HepG2 (cell line): ENCODE measurements around the gene GLG1. TPM values are rescaled to one million over a fixed set of nuclear protein-coding genes. Genes with fewer than 3 reads are reported as not detected.

ENCODE experiments used
- ATAC-seq: fragments of 200-7000 bp; cut with Tn5 transposase; 3 replicates; pipeline ENCODE4 v1.9.1; 2020; ENCODE audit warnings: mild to moderate bottlenecking, moderate library complexity
- BruUV-seq: library from RNA; stranded (reverse); fragments of 400-500 nt; replicated peaks from 2 replicates; lab custom pipeline; 2021; lab: Mats Ljungman, UMichigan
- CTCF ChIA-PET: fragments of 300-600 bp; formaldehyde crosslinking; extraction: SDS; loops from one replicate; lab custom pipeline; 2021; ENCODE audit warnings: low total read pairs, inconsistent platforms, low intra/inter-chr PET ratio; lab: Yijun Ruan, JAX
- POLR2A ChIA-PET: fragments of 350-600 bp; sonication (Branson Sonifier 250); formaldehyde crosslinking; loops from one replicate; lab custom pipeline; 2020; ENCODE audit warnings: antibody characterized with exemption, inconsistent platforms; lab: Yijun Ruan, JAX
- DNase-seq: peaks from one replicate; pipeline ENCODE4 v3.0.0-alpha.2; 2015; ENCODE audit warnings: low spot score
- FAIRE-seq: peaks from 3 replicates; lab custom pipeline; 2011; peaks lifted over from hg19 to GRCh38; lab: Jason Lieb, UNC
- H2AFZ ChIP-seq: one replicate; pipeline ENCODE4 v1.6.1; 2011; ENCODE audit warnings: low read length, inconsistent platforms
- H3K27ac ChIP-seq: fragments of 300-600 bp; 3 replicates; pipeline ENCODE4 v1.8.0; 2011; ENCODE audit warnings: mixed run types, mild to moderate bottlenecking, mixed read lengths, low read length, inconsistent platforms; ENCODE audit not compliant: insufficient read depth; ENCODE audit errors: extremely low read length
- H3K27me3 ChIP-seq, 2 experiments: fragments of 200-600 bp in 1 of 2; 2 replicates in 1 of 2; 3 replicates in 1 of 2; pipeline versions ENCODE4 v1.6.0 to v1.8.0; 2011; ENCODE audit warnings: low read length in 2 of 2, mild to moderate bottlenecking in 2 of 2, moderate library complexity in 2 of 2, inconsistent platforms in 1 of 2; ENCODE audit not compliant: insufficient read depth in 2 of 2, control insufficient read depth in 1 of 2
- H3K36me3 ChIP-seq, 2 experiments: fragments of 200-600 bp in 1 of 2; replicated peaks in 1 of 2; 2 replicates in 1 of 2; 3 replicates in 1 of 2; pipeline versions ENCODE4 v1.5.1 to v1.8.0; 2011; ENCODE audit warnings: low read length in 2 of 2, inconsistent platforms in 1 of 2; ENCODE audit not compliant: insufficient read depth in 2 of 2, control insufficient read depth in 1 of 2
- H3K4me1 ChIP-seq: 2 replicates; pipeline ENCODE4 v1.5.1; 2012; ENCODE audit warnings: low read length, inconsistent platforms; ENCODE audit not compliant: insufficient read depth
- H3K4me2 ChIP-seq: 2 replicates; pipeline ENCODE4 v1.6.0; 2011; ENCODE audit warnings: low read depth, low read length, inconsistent platforms
- H3K4me3 ChIP-seq, 3 experiments: fragments of 200-600 bp in 1 of 3; sonication (generic), shearing (Covaris generic) in 1 of 3; replicated peaks in 1 of 3; 2 replicates each; pipeline ENCODE4 v1.5.1; 2011 to 2016; ENCODE audit warnings: low read length in 3 of 3, inconsistent platforms in 2 of 3, low read depth in 2 of 3, mild to moderate bottlenecking in 2 of 3, control low read depth in 1 of 3, mixed read lengths in 1 of 3; ENCODE audit not compliant: insufficient read depth in 1 of 3
- H3K79me2 ChIP-seq: one replicate; pipeline ENCODE4 v1.6.1; 2011; ENCODE audit warnings: low read length, inconsistent platforms; ENCODE audit not compliant: insufficient read depth
- H3K9ac ChIP-seq: 2 replicates; pipeline ENCODE4 v1.6.0; 2011; ENCODE audit warnings: mild to moderate bottlenecking, low read depth, low read length, inconsistent platforms; ENCODE audit not compliant: insufficient read depth
- H3K9me3 ChIP-seq: 2 replicates; pipeline ENCODE4 v1.5.1; 2012; ENCODE audit warnings: mild to moderate bottlenecking, low read length
- H4K20me1 ChIP-seq: 2 replicates; pipeline ENCODE4 v1.6.0; 2011; ENCODE audit warnings: inconsistent platforms, mild to moderate bottlenecking, low read length, moderate library complexity; ENCODE audit not compliant: insufficient read depth
- ATF7-NPFF ChIP-seq: sonication (generic); formaldehyde crosslinking; IDR thresholded peaks from 2 replicates; pipeline ENCODE4 v1.8.1; 2023; ENCODE audit warnings: mild to moderate bottlenecking, low read depth, missing genetic modification reagents, moderate library complexity
- BRCA1 ChIP-seq: sonication (generic); formaldehyde crosslinking; IDR thresholded peaks from 2 replicates; pipeline ENCODE4 v1.4.0; 2020; ENCODE audit warnings: missing genetic modification reagents
- CHD2 ChIP-seq: IDR thresholded peaks from 2 replicates; pipeline ENCODE4 v1.6.1; 2011; ENCODE audit warnings: low read depth, low read length, improper control_type of control experiment
- ELF4 ChIP-seq: sonication (generic); formaldehyde crosslinking; IDR thresholded peaks from 2 replicates; pipeline ENCODE4 v1.5.0; 2020; ENCODE audit warnings: missing genetic modification reagents, mild to moderate bottlenecking, moderate library complexity, borderline replicate concordance
- HMG20A ChIP-seq: IDR thresholded peaks from 2 replicates; pipeline ENCODE4 v1.6.1; 2016; ENCODE audit warnings: borderline replicate concordance
- HOXA9 ChIP-seq: sonication (generic); formaldehyde crosslinking; IDR thresholded peaks from 2 replicates; pipeline ENCODE4 v1.8.1; 2022; ENCODE audit warnings: missing genetic modification reagents, mild to moderate bottlenecking, moderate library complexity, borderline replicate concordance
- KDM5A ChIP-seq: fragments of 200-600 bp; sonication (generic); IDR thresholded peaks from 2 replicates; pipeline ENCODE4 v1.7.0; 2018; ENCODE audit warnings: antibody characterized with exemption, mild to moderate bottlenecking, low read length, borderline replicate concordance
- NFE2 ChIP-seq: sonication (generic); formaldehyde crosslinking; IDR thresholded peaks from 2 replicates; pipeline ENCODE4 v1.4.0; 2020; ENCODE audit warnings: missing genetic modification reagents
- PHF8 ChIP-seq: sonication (generic); formaldehyde crosslinking; IDR thresholded peaks from 2 replicates; pipeline ENCODE4 v1.5.0; 2020; ENCODE audit warnings: missing genetic modification reagents
- RBM39 ChIP-seq: fragments of 200-400 bp; formaldehyde crosslinking; IDR thresholded peaks from one replicate; pipeline ENCODE4 v1.6.1; 2018; ENCODE audit warnings: antibody characterized with exemption, mild to moderate bottlenecking, low read depth, low read length; ENCODE audit not compliant: poor library complexity, severe bottlenecking
- TRIM24 ChIP-seq: sonication (generic); formaldehyde crosslinking; IDR thresholded peaks from 2 replicates; pipeline ENCODE4 v1.8.0; 2022; ENCODE audit warnings: mild to moderate bottlenecking, missing genetic modification reagents
- ZBTB49 ChIP-seq: sonication (generic); formaldehyde crosslinking; IDR thresholded peaks from 2 replicates; pipeline ENCODE4 v1.4.0; 2020; ENCODE audit warnings: missing genetic modification reagents, borderline replicate concordance
- ZNF205 ChIP-seq: IDR thresholded peaks from 2 replicates; pipeline ENCODE4 v1.6.1; 2018; ENCODE audit warnings: missing biosample characterization, missing genetic modification reagents
- ZNF468 ChIP-seq: sonication (generic); formaldehyde crosslinking; IDR thresholded peaks from 2 replicates; pipeline ENCODE4 v1.8.0; 2022; ENCODE audit warnings: mild to moderate bottlenecking, moderate library complexity, missing genetic modification reagents
- ZNF776 ChIP-seq: sonication (generic); formaldehyde crosslinking; IDR thresholded peaks from 2 replicates; pipeline ENCODE4 v1.4.0; 2020; ENCODE audit warnings: mild to moderate bottlenecking, missing genetic modification reagents
- ZNF850 ChIP-seq: sonication (generic); formaldehyde crosslinking; conservative IDR thresholded peaks from 2 replicates; pipeline ENCODE4 v1.9.0; 2021; ENCODE audit warnings: mild to moderate bottlenecking, missing genetic modification reagents
- WGBS: methylation state at CpG from one replicate; pipeline ENCODE4 v1.1.6; 2017; ENCODE audit warnings: low lambda C conversion rate; 5-methylcytosine and 5-hydroxymethylcytosine counted together
- in situ Hi-C: cut with HindIII; loops from 2 replicates; pipeline ENCODE4 v1.10.0; 2017; ENCODE audit warnings: low pct_unique_long_range_greater_than_20kb; ENCODE audit not compliant: extremely low pct_ligation_motif_present
- intact Hi-C: fragments of 100-400 bp; cut with micrococcal nuclease; formaldehyde crosslinking; loops from one replicate; pipeline ENCODE4 v1.10.0; 2022; ENCODE audit not compliant: unreplicated experiment
- polyA plus RNA-seq, 8 experiments: library from polyadenylated mRNA; depleted of rRNA in 3 of 8; stranded (reverse) in 7 of 8; unstranded in 1 of 8; fragments of >200 nt; fragmentation: Illumina TruSeq in 4 of 8; extraction: Trizol in 4 of 8; gene quantifications; 2 replicates each; pipeline versions ENCODE4 v1.2.1 to v1.2.3, GENCODE V29; 2011 to 2016; ENCODE audit warnings: low read depth in 4 of 8, missing spikeins in 1 of 8, mixed read lengths in 1 of 8; ENCODE audit not compliant: insufficient read depth in 1 of 8
- total RNA-seq, 5 experiments: library from RNA; depleted of rRNA; stranded (reverse); fragments of >200 nt; fragmentation: Illumina TruSeq; extraction: Trizol; gene quantifications; 2 replicates each; pipeline ENCODE4 v1.2.3, GENCODE V29; 2016; ENCODE audit warnings: low read depth in 1 of 5

The GLG1 gene
- total and polyA plus RNA-seq, 2 of the 13 experiments (the other 11 are each of a cell fraction or from before 2014, with no cell fraction given): 87.7 to 141 TPM

- no peak for TF ChIP-seq CHD2
- TF ChIP-seq, all 625 proteins: peak for 186
Observed at GRCh38 chr16:74570412-74571301, 36.3 kb downstream of the GLG1 start (continued).

- H4K20me1 ChIP-seq: peaks cover 10% of the 10 kb centered on the region
- no peak overlapping the region for H2AFZ ChIP-seq
- in situ Hi-C loops (no loop called here), intact Hi-C loops (no loop called here)
- H3K27ac ChIP-seq: no peak overlapping the region
- no TSS peak for BruUV-seq
- ChIA-PET POLR2A (no interaction called here), CTCF (no interaction called here)
- WGBS: 92% methylated on average over 5 of the region's 5 CpGs
- H3K9me3 ChIP-seq: no peaks in the 10 kb centered on the region
- no peak overlapping the region for H3K9ac ChIP-seq
- H3K36me3 ChIP-seq: peaks cover 0 to 5% of the 10 kb centered on the region in 2 experiments; a peak in 1 of 5 replicates
- H3K4me1 ChIP-seq: peaks cover 66% of the 10 kb centered on the region
- FAIRE-seq (peak; percentile 18), DNase-seq (no peak), ATAC-seq (no peak)
- no peak overlapping the region for H3K4me3 ChIP-seq
- no peak overlapping the region for H3K4me2 ChIP-seq
- no peak for TF ChIP-seq ZNF776 (CRISPR knock-in tag)
- no peak for TF ChIP-seq ATF7-NPFF (CRISPR knock-in tag)
- no peak for TF ChIP-seq ZNF468 (CRISPR knock-in tag)
- no peak for TF ChIP-seq KDM5A
- TF ChIP-seq PHF8: no peak
- TF ChIP-seq ELF4 (CRISPR knock-in tag): no peak
- TF ChIP-seq BRCA1 (CRISPR knock-in tag): no peak
- TF ChIP-seq NFE2: no peak
- TF ChIP-seq ZNF850 (CRISPR knock-in tag): no peak
- no peak for TF ChIP-seq ZNF205
- no peak for TF ChIP-seq HOXA9 (CRISPR knock-in tag)
- TF ChIP-seq RBM39: no peak
- TF ChIP-seq TRIM24 (CRISPR knock-in tag): no peak
- TF ChIP-seq ZBTB49 (CRISPR knock-in tag): no peak
- TF ChIP-seq HMG20A (CRISPR knock-in tag): no peak
- H3K79me2 ChIP-seq: peaks cover 95% of the 10 kb centered on the region
- no peaks in the 10 kb centered on the region for H3K27me3 ChIP-seq
Observed at GRCh38 chr16:74568961-74569631, 37.8 kb downstream of the GLG1 start.
